Mucosa of descending colon (tissue), 3 donors: ENCODE results near the gene PARG. TPM values are rescaled to one million over a fixed set of nuclear protein-coding genes. Genes with fewer than 3 reads are reported as not detected.

Experiments
- ATAC-seq: fragments of 200-7000 bp; cut with Tn5 transposase; one replicate; pipeline ENCODE4 v1.9.1; 2020; ENCODE audit warnings: mild to moderate bottlenecking, moderate library complexity
- DNase-seq, 3 donors: peaks; one replicate each; pipeline ENCODE4 v3.0.0-alpha.2; 2020
- H3K36me3 ChIP-seq: fragments of 200-600 bp; one replicate; pipeline ENCODE4 v1.8.0; 2021; ENCODE audit warnings: low read depth, mild to moderate bottlenecking
- H3K4me1 ChIP-seq: fragments of 200-600 bp; one replicate; pipeline ENCODE4 v1.8.0; 2021; ENCODE audit warnings: low read depth, mild to moderate bottlenecking
- H3K4me3 ChIP-seq: fragments of 200-600 bp; one replicate; pipeline ENCODE4 v1.8.0; 2021; ENCODE audit warnings: mild to moderate bottlenecking
- H3K9me3 ChIP-seq: fragments of 200-600 bp; one replicate; pipeline ENCODE4 v1.8.0; 2021; ENCODE audit warnings: mild to moderate bottlenecking
- intact Hi-C, 2 donors: fragments of 100-400 bp; cut with DNase I in 1 of 2; cut with micrococcal nuclease in 1 of 2; formaldehyde crosslinking; loops; one replicate each; pipeline versions ENCODE4 v1.11.0 to v1.11.1; 2022; cut with DNase I, micrococcal nuclease
- total RNA-seq, 3 donors: library from RNA; stranded (reverse); fragmentation: NEBNext Ultra II Directional in 2 of 3; extraction: Animal tissue kit (Norgen Biotek cat#: 25700) in 2 of 3; gene quantifications; one replicate each; pipeline versions ENCODE4 v1.2.1 to v1.2.4, GENCODE V29; 2021 to 2023
- TF ChIP-seq, protein P1 (sequence below): fragments of 200-600 bp; IDR thresholded peaks from one replicate; pipeline ENCODE4 v1.8.0; 2022; ENCODE audit warnings: antibody characterized with exemption, mild to moderate bottlenecking
- donor health status: DM: no; HTN: no; CAD: no; lungs with moderate emphysema.
- donor health status: DM: no; HTN: no; CAD: no.
- donor health status: DM: no; HTN: yes; CAD: no.

Gene PARG
- total RNA-seq, 3 donors from 2014 or later, result 26.6 to 34.3 (median 31.6) TPM

DNA sequence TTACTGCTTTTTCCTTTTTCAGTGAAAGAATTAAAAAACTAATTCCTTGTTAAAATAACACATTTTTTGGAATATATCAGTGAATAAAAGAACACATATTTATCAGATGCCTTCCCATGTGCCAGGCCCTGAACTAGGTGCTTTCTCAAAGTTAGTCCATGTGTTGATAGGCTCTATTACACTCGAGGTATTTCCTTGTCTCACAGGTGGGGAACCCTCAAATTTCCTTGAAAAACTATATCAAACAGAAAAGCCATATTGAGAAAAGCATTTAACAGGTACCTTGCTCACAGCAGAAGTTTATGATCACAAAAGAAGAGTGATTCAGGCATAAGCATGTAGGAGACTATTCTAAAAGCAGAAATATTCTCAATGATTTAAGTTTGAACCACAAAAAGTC lies 104.1 kb downstream of the PARG start:
- DNase-seq (no peak), ATAC-seq (no peak)
- TF ChIP-seq, protein P1, sequence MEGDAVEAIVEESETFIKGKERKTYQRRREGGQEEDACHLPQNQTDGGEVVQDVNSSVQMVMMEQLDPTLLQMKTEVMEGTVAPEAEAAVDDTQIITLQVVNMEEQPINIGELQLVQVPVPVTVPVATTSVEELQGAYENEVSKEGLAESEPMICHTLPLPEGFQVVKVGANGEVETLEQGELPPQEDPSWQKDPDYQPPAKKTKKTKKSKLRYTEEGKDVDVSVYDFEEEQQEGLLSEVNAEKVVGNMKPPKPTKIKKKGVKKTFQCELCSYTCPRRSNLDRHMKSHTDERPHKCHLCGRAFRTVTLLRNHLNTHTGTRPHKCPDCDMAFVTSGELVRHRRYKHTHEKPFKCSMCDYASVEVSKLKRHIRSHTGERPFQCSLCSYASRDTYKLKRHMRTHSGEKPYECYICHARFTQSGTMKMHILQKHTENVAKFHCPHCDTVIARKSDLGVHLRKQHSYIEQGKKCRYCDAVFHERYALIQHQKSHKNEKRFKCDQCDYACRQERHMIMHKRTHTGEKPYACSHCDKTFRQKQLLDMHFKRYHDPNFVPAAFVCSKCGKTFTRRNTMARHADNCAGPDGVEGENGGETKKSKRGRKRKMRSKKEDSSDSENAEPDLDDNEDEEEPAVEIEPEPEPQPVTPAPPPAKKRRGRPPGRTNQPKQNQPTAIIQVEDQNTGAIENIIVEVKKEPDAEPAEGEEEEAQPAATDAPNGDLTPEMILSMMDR, result no peak
- intact Hi-C loops, result no loop called here
- H3K4me3 ChIP-seq, result no peak overlapping the region
- H3K4me1 ChIP-seq, result no peaks in the 10 kb centered on the region
- H3K9me3 ChIP-seq, result no peaks in the 10 kb centered on the region
- peaks cover 4% of the 10 kb centered on the region for H3K36me3 ChIP-seq

DNA sequence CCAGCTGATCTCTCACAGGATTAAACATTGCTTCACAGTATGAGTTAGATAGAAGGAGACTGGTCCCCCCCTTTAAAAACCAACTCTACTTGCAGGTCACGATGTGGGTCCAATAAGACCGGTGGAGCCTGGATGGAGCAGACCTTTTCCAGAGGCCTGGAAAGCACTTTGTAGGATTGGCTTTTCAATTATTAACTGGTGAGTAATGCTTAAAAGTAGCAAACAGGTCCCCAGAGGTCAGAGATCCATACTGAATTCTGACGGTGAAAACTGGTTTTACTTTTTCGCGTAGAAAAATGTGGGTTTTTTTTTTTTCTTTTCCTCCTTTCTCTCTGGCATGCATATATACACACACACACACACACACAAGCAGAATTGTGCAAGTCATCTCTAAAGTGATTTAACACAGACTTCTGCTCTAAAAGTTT lies 104.8 kb downstream of the PARG start:
- Histone ChIP-seq H3K9me3 (no peaks in the 10 kb centered on the region), H3K4me3 (no peak overlapping the region), H3K4me1 (no peaks in the 10 kb centered on the region), H3K36me3 (no peaks in the 10 kb centered on the region)
- TF ChIP-seq, protein P1, result no peak
- DNase-seq (no peak), ATAC-seq (peak; percentile 43)
- intact Hi-C loops, result no loop called here

DNA sequence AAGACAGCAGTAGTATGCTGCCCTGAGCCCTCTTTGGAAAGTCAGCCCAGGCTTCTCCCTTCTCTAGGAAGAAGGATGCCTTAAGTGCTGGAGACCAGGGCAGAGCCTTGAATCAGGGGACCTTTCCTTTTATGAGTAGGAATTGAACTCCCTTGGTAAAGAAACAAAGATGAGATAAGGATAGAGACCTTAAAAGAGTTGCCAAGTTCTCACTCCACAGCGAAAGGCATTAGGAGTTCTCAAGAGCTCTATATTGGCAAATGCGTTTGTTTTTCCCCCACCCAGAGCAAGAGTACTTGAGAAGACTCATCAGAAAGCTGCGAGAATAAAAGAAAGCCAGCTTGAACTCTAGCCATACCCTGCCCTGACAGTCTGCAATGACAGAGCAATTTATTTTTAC lies 106.9 kb downstream of the PARG start:
- no peak for DNase-seq
- no peaks in the 10 kb centered on the region for H3K36me3 ChIP-seq
- H3K4me3 ChIP-seq, result no peak overlapping the region
- H3K9me3 ChIP-seq, result no peaks in the 10 kb centered on the region
- TF ChIP-seq, protein P1, result no peak
- H3K4me1 ChIP-seq, result no peaks in the 10 kb centered on the region
- intact Hi-C loops, result no loop called here
- no peak for ATAC-seq

GRCh38 chr10:49834201-49834600 lies 107.6 kb downstream of the PARG start:
- no peaks in the 10 kb centered on the region for H3K9me3 ChIP-seq
- no peak overlapping the region for H3K4me3 ChIP-seq
- TF ChIP-seq, protein P1, result no peak
- ATAC-seq, result no peak
- H3K36me3 ChIP-seq, result no peaks in the 10 kb centered on the region
- intact Hi-C loops, result no loop called here
- H3K4me1 ChIP-seq, result no peaks in the 10 kb centered on the region
- DNase-seq, result no peak

GRCh38 chr10:49833168-49833567 lies 108.7 kb downstream of the PARG start:
- DNase-seq (no peak), ATAC-seq (no peak)
- Histone ChIP-seq H3K9me3 (no peaks in the 10 kb centered on the region), H3K4me3 (no peak overlapping the region), H3K36me3 (no peaks in the 10 kb centered on the region), H3K4me1 (no peaks in the 10 kb centered on the region)
- intact Hi-C loops, result no loop called here
- TF ChIP-seq, protein P1, result no peak

DNA sequence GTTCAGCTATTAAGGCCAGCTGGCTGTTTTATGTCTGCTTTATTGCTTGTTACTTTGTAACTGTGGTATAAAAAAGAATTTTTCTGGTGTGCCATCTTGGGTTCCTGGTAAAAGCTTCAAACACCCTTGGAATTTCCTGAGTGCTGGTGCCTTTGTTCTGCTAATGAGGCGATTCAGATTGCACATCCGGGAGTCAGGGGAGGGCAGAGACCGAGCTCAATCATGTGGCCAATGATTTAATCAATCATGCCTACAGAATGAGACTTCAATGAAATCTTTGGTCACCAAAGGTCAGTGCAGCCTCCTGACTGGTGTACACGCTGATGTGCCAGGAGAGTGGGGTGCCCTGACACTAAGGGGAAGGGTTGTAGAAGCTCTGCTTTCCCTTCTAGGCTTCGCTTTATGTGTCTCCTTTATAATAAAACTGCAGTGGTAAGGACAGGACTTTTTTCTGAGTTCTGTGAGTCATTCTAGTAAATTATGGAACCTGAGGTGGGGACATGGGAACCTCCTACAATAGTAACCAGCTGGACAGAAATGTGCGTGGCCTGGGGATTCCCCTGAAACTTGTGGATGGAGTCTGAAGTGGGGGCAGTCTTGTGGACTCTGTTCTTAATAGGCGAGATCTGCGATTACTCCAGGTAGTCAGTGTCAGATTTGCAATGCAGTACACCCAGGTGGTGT lies 110.3 kb downstream of the PARG start:
- no peak for DNase-seq
- H3K4me3 ChIP-seq, result no peak overlapping the region
- TF ChIP-seq, protein P1, result no peak
- no peaks in the 10 kb centered on the region for H3K36me3 ChIP-seq
- no peaks in the 10 kb centered on the region for H3K9me3 ChIP-seq
- H3K4me1 ChIP-seq, result no peaks in the 10 kb centered on the region
- intact Hi-C loops, result no loop called here
- peak; percentile 65 for ATAC-seq
